ENCODE results near the gene CHST7.

Gene CHST7

GRCh38 chrX:46636223-46636622, 62.7 kb downstream of the CHST7 start:
- Mint-ChIP-seq H3K4me3 (no peak overlapping the region), H3K27ac (no peak overlapping the region), H3K4me1 (no peaks in the 10 kb centered on the region), H3K27me3 (ENCODE audit: low read depth) (no peaks in the 10 kb centered on the region), H3K9me3 (peaks cover 2% of the 10 kb centered on the region), H3K36me3 (ENCODE audit: low read depth) (no peaks in the 10 kb centered on the region)
- TF ChIP-seq CTCF (IDR thresholded peaks at IDR 0.05; ENCODE audit: unreplicated experiment in 3 of 3) = no peak

DNA sequence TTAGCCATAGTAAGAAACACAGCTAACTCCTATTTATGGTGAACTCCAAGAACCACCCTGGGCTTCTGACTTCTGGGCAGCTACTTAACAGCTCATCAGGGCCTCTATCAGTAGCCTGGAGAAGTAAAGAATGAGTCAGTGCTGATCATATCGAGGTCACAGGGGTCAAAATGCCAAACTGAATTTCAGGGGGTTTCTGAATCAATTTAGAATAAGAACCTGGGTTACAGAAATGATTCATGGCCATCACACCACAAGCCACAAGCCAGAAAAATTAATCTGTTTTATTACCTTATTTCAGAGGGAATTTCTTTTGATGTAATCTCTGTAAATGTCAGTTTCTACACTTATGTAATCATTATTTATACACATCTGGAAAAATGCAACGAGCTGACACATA, 64.4 kb downstream of the CHST7 start:
- H3K36me3 Mint-ChIP-seq (ENCODE audit: low read depth) = no peaks in the 10 kb centered on the region

GRCh38 chrX:46642145-46642544, 68.6 kb downstream of the CHST7 start:
- H3K4me1 Mint-ChIP-seq = peaks cover 1% of the 10 kb centered on the region
- no peak overlapping the region for H3K27ac Mint-ChIP-seq
- no peaks in the 10 kb centered on the region for H3K27me3 Mint-ChIP-seq (ENCODE audit: low read depth)
- no peaks in the 10 kb centered on the region for H3K36me3 Mint-ChIP-seq (ENCODE audit: low read depth)
- H3K4me3 Mint-ChIP-seq = no peak overlapping the region
- H3K9me3 Mint-ChIP-seq = peaks cover 2% of the 10 kb centered on the region
- peak in 2 of 3 experiments; percentile 16 to 25 for TF ChIP-seq CTCF (IDR thresholded peaks at IDR 0.05; ENCODE audit: unreplicated experiment in 3 of 3)

More for the DNA sequence above, 64.4 kb downstream of the CHST7 start:
- Mint-ChIP-seq H3K9me3 (peaks cover under 1% of the 10 kb centered on the region), H3K27ac (no peak overlapping the region), H3K27me3 (ENCODE audit: low read depth) (no peaks in the 10 kb centered on the region), H3K4me1 (no peaks in the 10 kb centered on the region), H3K4me3 (no peak overlapping the region)
- TF ChIP-seq CTCF (IDR thresholded peaks at IDR 0.05; ENCODE audit: unreplicated experiment in 3 of 3) = no peak

GRCh38 chrX:46643636-46644035, 70.1 kb downstream of the CHST7 start:
- Mint-ChIP-seq H3K9me3 (peaks cover 5% of the 10 kb centered on the region), H3K4me1 (peaks cover 16% of the 10 kb centered on the region), H3K27me3 (ENCODE audit: low read depth) (no peaks in the 10 kb centered on the region), H3K27ac (no peak overlapping the region), H3K4me3 (no peak overlapping the region), H3K36me3 (ENCODE audit: low read depth) (no peaks in the 10 kb centered on the region)
- no peak for TF ChIP-seq CTCF (IDR thresholded peaks at IDR 0.05; ENCODE audit: unreplicated experiment in 3 of 3)

DNA sequence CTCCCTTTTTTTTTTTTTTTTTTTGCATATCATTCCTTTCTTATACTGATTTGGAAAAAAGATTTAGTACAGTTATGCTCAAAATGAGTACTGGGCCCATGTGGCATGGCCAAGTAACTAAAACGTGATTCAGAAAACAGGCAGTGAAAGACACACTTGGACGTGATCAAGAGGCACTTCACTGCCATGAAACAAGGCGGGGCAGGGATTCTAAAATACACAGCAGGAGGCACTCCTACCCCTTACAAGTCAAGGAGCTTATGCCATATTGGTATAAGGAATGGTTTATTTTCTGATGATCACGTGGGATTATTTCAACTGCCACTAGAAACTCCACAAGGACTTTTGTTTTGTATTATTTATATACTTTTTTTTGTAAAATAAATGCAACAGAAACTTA, 72.0 kb downstream of the CHST7 start:
- no peak for TF ChIP-seq CTCF (IDR thresholded peaks at IDR 0.05; ENCODE audit: unreplicated experiment in 3 of 3)
- no peaks in the 10 kb centered on the region for H3K36me3 Mint-ChIP-seq (ENCODE audit: low read depth)
- H3K4me1 Mint-ChIP-seq = peaks cover 36% of the 10 kb centered on the region
- no peaks in the 10 kb centered on the region for H3K27me3 Mint-ChIP-seq (ENCODE audit: low read depth)
- no peak overlapping the region for H3K27ac Mint-ChIP-seq
- peaks cover 5% of the 10 kb centered on the region for H3K9me3 Mint-ChIP-seq
- H3K4me3 Mint-ChIP-seq = no peak overlapping the region

GRCh38 chrX:46647251-46647650, 73.7 kb downstream of the CHST7 start:
- Mint-ChIP-seq H3K4me3 (no peak overlapping the region), H3K4me1 (peaks cover 36% of the 10 kb centered on the region), H3K36me3 (ENCODE audit: low read depth) (no peaks in the 10 kb centered on the region), H3K27me3 (ENCODE audit: low read depth) (no peaks in the 10 kb centered on the region), H3K9me3 (peaks cover 5% of the 10 kb centered on the region), H3K27ac (peak overlapping the region in 2 of 3 experiments; percentile 6 to 23)
- TF ChIP-seq CTCF (IDR thresholded peaks at IDR 0.05; ENCODE audit: unreplicated experiment in 3 of 3) = no peak
